NCI-H510A treated with DMSO at 0.1 percent for 48 hours (cell line): ENCODE measurements around the gene ADGRF1.
"Not testable (repeated sequence)": the region's sequence is repeated elsewhere in the genome, so short reads cannot be mapped to it uniquely, and the experiment has no call there.

ENCODE experiments used
- DNase-seq: peaks from one replicate; lab custom pipeline; 2025; lab: John Stamatoyannopoulos, UW

ADGRF1 gene

DNA sequence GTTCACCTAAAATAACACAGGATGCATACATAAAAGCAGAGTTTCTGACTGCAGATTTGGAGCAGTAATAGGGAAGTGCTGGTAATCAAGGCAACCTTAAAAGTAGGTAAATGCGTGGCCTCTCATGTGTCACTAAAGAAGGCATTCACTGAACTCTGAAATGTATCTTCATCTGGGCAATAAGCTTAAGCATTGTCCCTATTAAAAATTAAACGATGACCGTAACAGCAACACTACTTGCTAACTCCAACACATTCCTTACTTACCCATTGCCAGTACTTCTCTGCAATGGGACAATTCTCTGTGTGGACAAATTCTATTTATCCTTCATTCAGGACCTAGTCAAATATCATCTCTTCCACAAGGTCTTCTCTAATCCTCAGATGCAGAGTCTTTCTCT lies 19.9 kb downstream of the ADGRF1 start:
- DNase-seq: no peak

DNA sequence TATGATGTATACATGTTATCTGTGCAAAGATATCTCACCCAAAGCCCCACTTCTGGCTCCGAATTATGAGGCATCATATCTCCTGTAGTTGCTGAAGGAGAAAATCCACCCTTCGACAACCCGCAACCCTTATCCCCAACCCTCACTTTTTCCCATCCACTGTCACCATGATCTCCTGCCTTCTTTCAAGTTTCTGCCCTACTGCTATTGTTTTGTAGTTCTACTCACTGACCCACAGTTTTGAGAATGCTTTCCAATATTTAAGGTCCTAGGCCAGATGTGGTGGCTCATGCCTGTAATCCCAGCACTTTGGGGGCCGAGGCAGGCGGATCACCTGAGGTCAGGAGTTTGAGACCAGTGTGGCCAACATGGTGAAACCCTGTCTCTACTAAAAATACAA lies 22.2 kb downstream of the ADGRF1 start:
- DNase-seq: no peak

DNA sequence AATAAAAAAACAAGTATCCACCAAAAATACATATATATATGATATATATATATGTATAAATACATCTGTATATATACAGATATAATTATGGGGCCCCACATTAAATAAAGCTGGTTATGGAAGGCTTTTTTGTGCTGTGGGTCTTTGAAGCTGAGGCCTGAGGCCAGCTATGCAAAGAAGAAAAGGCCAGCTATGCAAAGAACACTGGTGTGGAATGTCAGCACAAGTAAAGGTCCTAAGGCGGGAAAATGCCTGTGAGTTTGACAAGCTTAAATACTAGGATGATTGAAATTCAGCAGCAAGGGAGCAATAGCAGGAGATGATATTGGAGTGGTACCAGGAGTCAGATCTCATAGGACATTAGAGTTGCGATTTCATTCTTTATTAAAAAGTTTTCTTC lies 25.2 kb downstream of the ADGRF1 start:
- peak; percentile 47 for DNase-seq

DNA sequence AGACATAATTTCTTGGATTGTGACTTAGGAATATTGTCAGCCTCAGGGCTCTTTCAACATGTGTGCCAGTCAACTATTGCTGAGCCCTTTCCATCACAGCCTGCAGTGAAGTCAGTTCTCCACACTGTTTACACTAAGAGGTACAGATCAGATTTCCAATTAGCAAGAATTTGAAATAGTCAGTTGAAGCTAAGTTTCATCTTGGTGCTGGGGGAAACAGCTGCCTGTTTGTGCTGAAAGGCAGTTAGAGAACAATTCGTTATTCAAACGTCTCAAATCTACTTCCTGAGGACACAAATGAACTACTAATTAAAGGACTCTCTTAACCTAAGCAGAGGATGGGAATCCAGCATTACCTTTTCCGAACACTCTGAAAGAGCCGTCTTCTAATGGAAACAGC lies 25.9 kb downstream of the ADGRF1 start:
- DNase-seq: peak; percentile 93

DNA sequence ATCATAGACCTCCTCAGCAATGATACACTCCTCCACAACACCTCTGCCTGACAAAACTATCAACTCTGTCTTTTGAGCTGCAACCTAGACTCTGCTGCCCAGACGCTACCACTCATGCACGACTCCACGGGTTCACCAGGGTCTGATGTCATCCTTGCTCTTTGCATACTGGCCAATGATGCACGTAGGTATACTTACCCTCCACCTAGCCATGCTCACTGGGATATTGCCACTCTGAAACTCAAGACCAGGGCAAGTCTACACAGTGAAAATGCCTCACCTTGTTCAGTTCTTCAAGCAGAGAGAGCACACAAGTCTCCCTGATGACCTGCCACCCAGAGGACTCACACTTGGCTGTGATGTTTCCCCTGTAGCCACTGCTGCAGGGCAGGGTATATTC lies 27.7 kb downstream of the ADGRF1 start:
- DNase-seq: no peak

DNA sequence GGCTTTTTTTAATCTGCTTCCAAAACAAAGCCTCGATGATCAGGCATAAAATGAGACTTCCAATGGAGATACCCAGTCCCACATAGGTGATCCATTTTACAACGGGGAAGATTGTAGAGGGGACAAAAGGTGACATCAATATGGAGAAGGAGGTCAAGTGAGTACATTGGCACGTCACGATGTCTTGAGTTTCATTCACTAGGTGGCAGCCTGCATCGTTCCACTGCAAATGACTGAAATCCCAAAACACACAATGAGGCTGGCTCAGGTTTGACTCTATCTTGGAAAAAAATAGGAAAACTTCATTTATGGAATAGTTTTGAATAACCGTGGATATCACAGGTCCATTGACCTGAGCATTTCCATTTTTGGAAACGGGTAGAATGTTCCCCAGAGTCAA lies 32.5 kb downstream of the ADGRF1 start:
- no peak for DNase-seq

DNA sequence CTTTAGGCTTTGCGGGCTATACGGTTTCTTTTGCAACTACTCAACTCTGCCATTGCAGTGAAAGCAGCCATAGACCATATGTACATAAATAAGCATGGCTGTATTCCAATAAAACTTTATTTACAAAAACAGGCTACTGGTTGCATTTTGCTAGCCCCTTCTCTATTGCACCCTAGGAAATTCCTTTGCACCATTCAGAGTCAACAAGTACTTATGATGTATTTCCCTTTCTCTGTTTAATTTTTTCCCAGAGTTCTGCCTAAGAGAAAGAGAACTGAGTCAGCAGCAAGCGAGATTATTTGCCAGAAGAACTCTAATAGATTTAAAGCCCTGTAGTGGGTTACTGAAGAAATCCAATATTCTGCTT lies 33.8 kb downstream of the ADGRF1 start:
- DNase-seq: no peak

DNA sequence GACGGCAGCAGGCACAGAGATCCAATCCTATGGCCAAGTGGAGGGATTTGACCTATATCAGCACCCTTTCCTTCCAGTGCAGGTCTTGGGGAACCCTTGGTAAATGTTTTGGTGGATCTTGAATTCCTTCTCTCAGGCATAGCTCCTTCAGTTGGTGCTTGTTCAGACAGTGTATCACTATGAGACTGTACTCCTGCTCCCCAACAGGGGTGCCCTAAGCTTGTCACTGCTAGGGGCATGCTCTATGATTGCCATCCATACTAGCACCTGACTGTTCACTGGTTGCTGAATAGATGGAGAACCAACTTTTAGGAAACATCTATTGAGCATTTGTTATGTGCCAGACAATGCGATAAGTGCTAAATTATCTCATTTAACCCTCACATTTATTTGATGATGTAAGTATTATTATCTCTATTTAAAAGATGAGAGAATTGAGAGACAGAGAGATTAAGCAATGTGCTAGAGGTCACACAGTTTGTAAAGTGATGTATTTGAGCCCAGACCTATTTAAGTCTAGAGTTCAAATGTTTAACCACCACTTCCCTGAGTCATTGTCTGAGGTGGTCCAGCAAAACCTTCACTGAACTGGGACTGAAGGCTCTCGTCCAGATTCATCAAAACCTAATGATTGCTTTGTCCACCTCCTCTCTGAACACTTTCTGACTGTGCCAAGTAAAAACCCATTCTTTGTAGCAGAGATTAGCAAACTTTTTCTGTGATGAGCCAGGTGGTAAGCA lies 34.3 kb downstream of the ADGRF1 start:
- DNase-seq: no peak

DNA sequence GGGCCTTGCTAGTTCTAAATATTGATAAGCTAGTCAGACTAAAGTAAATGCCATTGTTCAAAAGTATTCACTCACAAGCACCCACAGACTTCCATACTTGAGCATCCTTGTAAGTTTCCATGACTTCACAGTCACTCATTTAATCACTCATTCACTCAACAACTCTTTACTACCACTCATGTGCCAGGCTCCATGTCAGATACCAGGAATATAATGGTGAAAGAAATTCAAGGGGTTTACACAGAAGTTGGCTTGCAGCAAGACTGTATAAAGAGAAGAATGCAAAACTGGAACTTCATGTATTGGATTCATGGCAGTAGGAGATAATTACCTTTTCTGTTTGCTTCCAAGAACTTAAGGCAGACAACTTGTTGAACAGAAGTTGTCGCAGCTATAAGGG lies 36.6 kb downstream of the ADGRF1 start:
- no peak for DNase-seq

DNA sequence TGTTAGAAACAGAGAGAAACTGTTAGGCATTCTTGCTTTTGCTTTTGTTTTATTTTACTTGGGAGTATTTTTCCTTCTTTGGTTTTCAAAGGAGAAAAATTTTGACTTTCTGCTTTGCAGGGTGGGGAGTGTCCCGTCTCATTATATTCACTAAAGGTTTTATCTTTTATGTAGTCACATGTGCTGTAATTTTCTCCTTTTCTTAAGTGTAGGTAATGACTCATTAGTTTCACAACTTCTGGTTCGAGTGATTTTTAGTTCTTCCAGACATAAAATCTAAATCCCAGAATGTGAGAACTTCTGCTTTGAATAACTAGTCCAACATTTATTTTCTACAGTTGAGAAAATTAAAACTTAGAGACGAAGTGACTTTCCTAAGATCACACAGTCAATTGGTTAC lies 37.7 kb downstream of the ADGRF1 start:
- no peak for DNase-seq

DNA sequence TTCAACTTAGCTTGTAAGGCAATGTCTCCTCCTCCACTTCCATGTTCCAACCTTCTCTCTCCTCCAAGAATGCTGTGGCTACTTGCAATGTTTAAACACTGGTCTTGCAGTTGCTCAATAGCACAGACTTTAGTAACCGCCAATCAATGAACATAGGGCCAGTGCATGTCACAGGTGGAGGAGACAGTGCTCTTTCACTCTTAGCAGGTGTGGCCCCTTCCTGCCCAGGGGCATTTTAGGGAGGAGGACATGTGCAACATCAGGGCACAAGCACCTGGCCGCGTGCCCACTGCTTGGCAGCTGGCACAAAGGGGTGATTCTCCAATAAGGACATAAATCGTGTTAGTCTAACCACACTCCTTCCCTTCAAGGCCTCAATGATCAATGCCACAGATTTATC lies 41.3 kb downstream of the ADGRF1 start:
- DNase-seq: peak; percentile 65

DNA sequence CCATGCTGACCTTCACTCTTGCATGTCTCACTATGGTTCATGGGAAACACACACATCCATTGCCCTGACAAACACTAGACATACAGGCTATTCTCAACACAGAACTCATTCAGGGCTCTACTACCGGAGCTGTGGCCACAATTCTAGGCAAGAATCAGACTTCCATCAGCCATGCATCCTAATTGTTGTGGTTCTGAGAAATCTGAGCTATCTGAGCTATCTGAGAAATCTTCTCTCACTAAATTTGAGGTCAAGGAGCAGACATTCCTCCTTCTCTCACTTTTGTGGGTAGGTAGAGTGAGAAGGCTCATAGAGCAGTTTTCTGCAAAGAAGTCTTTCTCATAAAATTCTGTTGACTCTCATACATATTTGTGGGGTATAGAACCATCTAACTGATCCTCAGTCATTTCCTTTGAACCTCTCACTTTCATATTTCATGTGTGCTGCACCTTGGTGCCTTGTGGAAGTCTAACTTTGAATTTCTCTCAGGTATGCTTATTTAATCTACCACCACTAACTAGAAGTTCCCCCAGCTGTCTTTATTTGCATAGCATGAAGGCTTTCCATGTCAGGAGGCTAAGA lies 43.6 kb downstream of the ADGRF1 start:
- no peak for DNase-seq

DNA sequence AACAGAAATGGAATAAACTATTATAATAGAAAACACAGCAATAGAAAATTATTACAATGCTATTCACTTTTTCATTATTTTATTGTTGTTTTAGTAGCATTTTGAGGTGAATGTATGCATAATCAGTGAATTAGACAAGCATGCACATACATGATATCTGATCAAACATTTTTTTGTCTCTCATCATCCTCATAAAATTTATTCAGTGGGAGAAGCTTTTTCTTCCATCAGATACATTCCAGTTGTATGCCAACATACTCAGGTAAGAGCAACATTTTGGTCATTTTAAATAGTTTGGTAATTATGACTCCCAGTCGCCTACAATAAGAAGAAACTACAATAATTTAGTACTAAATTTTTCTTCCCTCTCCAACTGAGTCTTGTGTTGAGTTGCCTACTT lies 44.5 kb downstream of the ADGRF1 start:
- DNase-seq: no peak

DNA sequence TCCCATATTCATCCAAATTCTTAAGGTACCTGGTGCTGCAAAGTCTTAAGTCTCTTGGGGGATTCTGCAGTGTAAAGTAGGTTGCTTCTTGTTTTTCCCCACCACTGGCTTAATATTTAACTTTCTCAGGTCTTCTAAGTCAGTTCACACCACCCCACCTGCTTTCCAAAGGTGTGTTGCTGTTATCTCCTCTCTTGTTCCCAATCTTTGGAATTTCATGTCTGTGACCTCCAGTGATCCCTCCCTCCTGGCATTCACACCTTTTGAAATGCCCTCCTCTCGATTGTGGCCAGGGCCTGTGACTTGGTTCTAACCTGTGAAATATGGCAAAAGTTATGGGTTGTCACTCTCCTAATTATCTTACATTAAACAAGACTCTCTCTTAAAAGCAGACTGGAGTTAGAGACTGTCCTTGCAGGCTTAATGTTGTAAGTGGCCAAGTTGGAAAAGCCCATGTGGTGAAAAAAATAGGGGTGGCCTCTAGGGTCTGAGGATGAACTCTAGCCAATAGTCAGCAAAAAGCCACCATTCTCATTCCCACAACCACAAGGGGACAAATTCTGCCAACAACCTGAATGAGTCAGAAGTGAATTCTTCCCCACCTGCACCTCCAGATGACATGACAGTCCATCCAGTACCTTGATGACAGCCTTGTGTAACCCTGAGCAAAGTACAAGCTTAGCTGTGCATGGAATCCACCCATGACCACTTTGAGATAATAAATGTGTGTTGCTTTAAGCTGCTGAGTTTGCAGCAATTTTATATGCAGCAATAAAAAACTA lies 45.1 kb downstream of the ADGRF1 start:
- DNase-seq: no peak

DNA sequence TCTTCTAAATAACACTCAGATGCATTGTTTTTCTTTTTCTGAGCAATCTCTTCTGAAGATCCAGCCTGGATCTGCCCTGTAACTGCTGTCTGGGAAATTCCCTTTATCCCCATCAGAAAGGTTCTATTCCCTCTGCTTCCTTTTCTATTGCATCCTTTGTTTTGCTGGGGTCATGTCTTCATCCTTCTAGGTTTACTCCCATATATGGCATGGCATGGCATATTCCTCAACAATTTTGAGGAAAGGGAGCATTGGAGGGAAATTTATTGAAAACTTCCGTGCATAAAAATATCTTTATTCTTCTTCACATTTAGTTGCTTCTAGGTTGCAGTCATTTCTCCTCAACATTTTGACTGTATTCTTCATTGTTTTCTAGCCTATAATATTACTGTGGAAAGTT lies 47.2 kb downstream of the ADGRF1 start:
- no peak for DNase-seq

DNA sequence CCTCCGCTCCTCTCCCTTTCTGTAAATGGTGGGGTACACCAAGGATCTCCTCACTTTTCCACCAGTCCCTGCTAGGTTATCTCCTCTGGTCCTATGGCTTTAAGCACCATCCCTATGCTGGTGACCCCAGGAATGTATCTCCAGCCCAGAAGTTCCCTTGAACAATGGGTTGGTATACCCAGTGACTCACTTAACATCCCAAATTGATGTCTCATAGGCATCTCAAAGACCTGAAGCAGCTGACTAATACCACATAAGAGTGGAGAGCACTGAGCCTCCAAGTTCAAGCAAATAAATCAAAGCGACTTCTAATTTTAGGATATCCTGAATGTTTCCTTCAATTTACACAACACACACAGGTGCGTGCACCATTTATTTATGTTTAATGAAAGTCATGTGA lies 48.3 kb downstream of the ADGRF1 start:
- DNase-seq: no peak

DNA sequence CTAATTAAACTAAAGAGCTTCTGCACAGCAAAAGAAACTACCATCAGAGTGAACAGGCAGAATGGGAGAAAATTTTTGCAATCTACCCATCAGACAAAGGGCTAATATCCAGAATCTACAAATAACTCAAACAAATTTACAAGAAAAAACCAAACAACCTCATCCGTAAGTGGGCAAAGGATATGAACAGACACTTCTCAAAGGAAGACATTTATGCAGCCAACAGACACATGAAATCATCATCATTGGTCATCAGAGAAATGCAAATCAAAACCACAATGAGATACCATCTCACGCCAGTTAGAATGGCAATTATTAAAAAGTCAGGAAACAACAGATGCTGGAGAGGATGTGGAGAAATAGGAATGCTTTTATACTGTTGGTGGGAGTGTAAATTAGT lies 49.7 kb downstream of the ADGRF1 start:
- DNase-seq: not testable (repeated sequence)

DNA sequence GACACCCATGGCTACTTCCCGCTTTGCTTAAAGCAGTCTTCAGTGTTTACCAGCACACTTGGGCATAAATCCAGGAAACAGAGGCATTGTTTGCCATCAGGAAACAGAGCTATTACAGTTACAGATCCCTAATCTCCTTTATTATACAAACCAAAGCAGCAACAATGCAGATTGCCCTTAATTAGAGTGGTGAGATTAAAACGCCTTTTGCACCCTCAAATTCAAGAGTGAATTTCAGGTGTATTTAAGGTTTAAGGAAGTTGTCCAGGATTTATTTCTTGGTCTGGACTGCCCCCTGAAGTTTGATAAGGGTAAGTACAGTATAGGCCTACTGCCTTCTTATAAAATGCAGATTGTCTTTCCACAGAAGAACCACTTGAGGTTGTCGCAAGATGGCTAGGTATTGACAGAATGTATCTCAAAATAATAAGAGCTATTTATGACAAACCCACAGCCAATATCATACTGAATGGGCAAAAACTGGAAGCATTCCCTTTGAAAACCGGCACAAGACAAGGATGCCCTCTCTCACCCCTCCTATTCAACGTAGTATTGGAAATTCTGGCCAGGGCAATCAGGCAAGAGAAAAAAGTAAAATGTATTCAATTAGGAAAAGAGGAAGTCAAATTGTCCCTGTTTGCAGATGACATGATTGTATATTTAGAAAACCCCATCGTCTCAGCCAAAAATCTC lies 51.2 kb downstream of the ADGRF1 start:
- peak; percentile 71 for DNase-seq

DNA sequence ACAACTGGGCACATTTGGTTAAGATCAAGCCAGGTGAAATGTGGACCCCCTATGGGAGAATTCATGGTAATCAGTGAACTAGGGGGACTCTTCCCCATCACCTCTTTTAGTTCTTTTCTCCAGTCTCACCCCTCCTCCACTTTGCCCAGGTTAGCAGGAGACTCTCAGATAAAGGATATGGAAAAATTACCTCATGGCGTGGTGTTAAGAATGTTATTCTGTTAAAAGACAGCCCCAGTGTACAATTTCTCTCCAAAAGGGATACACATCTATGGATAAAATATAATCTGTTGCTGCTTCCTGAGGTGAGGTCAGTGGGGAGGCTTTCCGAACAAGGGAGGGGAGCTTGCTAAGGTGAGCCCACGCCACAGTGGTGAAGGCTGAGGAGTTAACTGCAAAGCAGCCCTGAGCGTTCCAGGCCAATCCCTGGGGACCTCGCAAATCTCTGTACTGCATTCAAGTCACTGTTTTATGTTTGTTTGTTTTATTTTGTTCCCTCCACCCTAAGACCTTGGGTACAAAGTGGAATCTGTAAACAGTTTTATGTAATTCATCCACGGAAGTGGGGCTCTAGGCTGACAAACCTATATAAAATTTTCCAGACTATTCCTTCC lies 52.0 kb downstream of the ADGRF1 start:
- DNase-seq: no peak

DNA sequence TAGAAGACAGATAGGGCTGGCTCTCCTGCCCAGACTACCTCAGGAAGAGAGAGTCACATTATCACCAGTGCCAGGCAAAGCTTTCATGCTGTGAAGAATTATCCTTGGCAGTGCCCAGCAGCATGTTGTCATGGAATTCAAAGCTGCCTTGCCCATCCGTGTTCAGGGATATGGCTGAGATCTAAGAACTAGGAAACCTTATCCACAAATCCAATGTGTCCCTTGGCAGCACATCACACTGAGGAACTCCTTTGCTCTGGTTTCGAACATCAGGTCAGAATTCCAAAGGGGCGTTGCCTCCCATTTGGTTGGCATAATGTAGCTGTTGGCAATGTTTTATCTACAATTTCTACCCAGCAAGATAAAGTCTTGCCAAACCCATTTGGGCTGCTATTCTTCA lies 52.7 kb downstream of the ADGRF1 start:
- no peak for DNase-seq

DNA sequence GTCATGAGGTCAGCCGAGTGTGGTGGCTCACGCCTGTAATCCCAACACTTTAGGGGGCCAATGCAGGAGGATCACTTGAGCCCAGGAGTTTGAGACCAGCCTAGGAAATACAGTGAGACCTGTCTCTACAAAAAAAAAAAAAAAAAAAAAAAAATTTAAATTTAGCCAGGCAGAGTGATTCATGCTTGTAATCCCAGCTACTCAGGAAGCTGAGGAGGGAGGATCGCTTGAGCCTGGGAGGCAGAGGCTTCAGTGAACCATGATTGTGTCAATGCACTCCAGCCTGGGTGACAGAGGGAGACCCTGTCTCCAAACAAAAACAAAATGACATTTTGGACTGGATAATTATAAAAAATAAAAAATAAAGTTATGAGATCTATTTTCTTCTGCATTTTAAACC lies 56.2 kb downstream of the ADGRF1 start:
- no peak for DNase-seq

DNA sequence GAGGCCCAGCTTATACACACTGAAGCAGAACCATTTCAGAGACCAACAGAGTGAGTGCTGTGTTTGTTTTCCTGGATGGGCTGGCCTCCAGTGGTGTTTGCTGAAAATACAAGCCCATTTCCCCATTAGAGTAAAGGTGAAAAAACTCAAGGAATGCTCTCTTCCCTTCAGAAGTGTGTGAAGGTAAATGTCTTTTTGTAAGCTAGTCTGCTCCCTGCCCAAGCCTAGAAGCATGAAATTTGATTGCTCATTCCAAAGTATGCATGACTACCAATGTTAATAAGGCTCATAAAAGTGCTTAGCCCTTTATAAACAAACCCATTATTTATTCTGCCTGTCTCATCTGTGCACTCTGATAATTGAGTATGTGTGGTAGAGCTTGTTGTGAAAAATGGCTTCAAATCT lies 59.1 kb downstream of the ADGRF1 start:
- peak; percentile 46 for DNase-seq
